Chondrocyte (in vitro differentiated cells): ENCODE data around the gene XPR1. TPM values are rescaled to one million over a fixed set of nuclear protein-coding genes. Genes with fewer than 3 reads are reported as not detected.

Experiments
- DNase-seq: peaks from one replicate; pipeline ENCODE4 v3.0.0; 2021; ENCODE audit warnings: mixed read lengths, low spot score
- H3K27ac Mint-ChIP-seq: one replicate; pipeline ENCODE4 v1.8.0; 2021; ENCODE audit warnings: mild to moderate bottlenecking, moderate library complexity, mixed read lengths; ENCODE audit not compliant: unreplicated experiment
- H3K27me3 Mint-ChIP-seq: 2 replicates; pipeline ENCODE4 v1.8.0; 2021; ENCODE audit warnings: low read depth, mixed read lengths
- H3K36me3 Mint-ChIP-seq: 2 replicates; pipeline ENCODE4 v1.8.0; 2021; ENCODE audit warnings: low read depth, mixed read lengths
- H3K4me1 Mint-ChIP-seq: 2 replicates; pipeline ENCODE4 v1.8.0; 2021; ENCODE audit warnings: low read depth, mild to moderate bottlenecking, mixed read lengths
- H3K4me3 Mint-ChIP-seq: one replicate; pipeline ENCODE4 v1.8.0; 2021; ENCODE audit warnings: mild to moderate bottlenecking, moderate library complexity, mixed read lengths; ENCODE audit not compliant: unreplicated experiment
- H3K9me3 Mint-ChIP-seq: 2 replicates; pipeline ENCODE4 v1.8.0; 2021; ENCODE audit warnings: low read depth, mixed read lengths
- total RNA-seq: library from RNA; stranded (reverse); gene quantifications from 3 replicates; pipeline ENCODE4 v1.2.1, GENCODE V29; 2021
- TF ChIP-seq, protein P1 (sequence below): fragments of 200-600 bp; sonication (generic); IDR thresholded peaks from 2 replicates; pipeline ENCODE4 v1.5.0; 2021; ENCODE audit warnings: antibody characterized with exemption, mild to moderate bottlenecking, moderate library complexity

XPR1 gene
- total RNA-seq, 1 donor from 2014 or later, result 24.9 TPM

- H3K36me3 Mint-ChIP-seq, result peaks cover 7% of the 10 kb centered on the region
- H3K27ac Mint-ChIP-seq, result no peak overlapping the region
- H3K4me1 Mint-ChIP-seq, result peaks cover 6% of the 10 kb centered on the region
- H3K9me3 Mint-ChIP-seq, result no peaks in the 10 kb centered on the region
- no peak overlapping the region for H3K4me3 Mint-ChIP-seq
- TF ChIP-seq, protein P1, sequence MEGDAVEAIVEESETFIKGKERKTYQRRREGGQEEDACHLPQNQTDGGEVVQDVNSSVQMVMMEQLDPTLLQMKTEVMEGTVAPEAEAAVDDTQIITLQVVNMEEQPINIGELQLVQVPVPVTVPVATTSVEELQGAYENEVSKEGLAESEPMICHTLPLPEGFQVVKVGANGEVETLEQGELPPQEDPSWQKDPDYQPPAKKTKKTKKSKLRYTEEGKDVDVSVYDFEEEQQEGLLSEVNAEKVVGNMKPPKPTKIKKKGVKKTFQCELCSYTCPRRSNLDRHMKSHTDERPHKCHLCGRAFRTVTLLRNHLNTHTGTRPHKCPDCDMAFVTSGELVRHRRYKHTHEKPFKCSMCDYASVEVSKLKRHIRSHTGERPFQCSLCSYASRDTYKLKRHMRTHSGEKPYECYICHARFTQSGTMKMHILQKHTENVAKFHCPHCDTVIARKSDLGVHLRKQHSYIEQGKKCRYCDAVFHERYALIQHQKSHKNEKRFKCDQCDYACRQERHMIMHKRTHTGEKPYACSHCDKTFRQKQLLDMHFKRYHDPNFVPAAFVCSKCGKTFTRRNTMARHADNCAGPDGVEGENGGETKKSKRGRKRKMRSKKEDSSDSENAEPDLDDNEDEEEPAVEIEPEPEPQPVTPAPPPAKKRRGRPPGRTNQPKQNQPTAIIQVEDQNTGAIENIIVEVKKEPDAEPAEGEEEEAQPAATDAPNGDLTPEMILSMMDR, result no peak
- DNase-seq, result no peak
- no peaks in the 10 kb centered on the region for H3K27me3 Mint-ChIP-seq
These were observed 254.5 kb downstream of the XPR1 start for GRCh38 chr1:180886338-180886737.

DNA sequence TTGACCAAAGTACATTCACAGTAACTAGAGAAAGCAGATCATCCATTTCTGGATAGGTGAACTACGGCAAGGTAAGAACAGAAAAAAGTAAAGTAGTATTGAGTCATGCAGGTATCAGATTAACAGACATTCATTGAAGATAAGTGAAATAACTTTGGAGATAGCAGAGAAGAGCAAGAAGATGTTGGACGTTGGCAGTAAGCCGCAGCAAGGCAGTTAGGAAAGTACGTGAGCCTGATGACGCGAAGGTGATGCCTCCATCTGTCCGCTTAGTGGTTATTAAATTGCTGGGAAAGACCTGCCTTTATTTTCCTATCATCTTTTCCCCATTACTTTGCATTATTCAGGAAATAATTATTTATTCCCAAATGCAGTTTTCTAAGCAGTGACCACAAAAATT is 256.0 kb downstream of the XPR1 start:
- H3K4me1 Mint-ChIP-seq, result no peaks in the 10 kb centered on the region
- H3K4me3 Mint-ChIP-seq, result no peak overlapping the region
- no peaks in the 10 kb centered on the region for H3K9me3 Mint-ChIP-seq
- TF ChIP-seq, protein P1, result no peak
- DNase-seq, result no peak
- no peaks in the 10 kb centered on the region for H3K27me3 Mint-ChIP-seq
- H3K27ac Mint-ChIP-seq, result no peak overlapping the region
- H3K36me3 Mint-ChIP-seq, result peaks cover 8% of the 10 kb centered on the region

GRCh38 chr1:180888870-180889269 is 257.0 kb downstream of the XPR1 start:
- TF ChIP-seq, protein P1, result no peak
- no peaks in the 10 kb centered on the region for H3K9me3 Mint-ChIP-seq
- no peak overlapping the region for H3K4me3 Mint-ChIP-seq
- no peaks in the 10 kb centered on the region for H3K4me1 Mint-ChIP-seq
- no peak for DNase-seq
- no peak overlapping the region for H3K27ac Mint-ChIP-seq
- H3K27me3 Mint-ChIP-seq, result no peaks in the 10 kb centered on the region
- H3K36me3 Mint-ChIP-seq, result peaks cover 6% of the 10 kb centered on the region

GRCh38 chr1:180889325-180889724 is 257.5 kb downstream of the XPR1 start:
- H3K27ac Mint-ChIP-seq, result no peak overlapping the region
- peaks cover 6% of the 10 kb centered on the region for H3K36me3 Mint-ChIP-seq
- no peaks in the 10 kb centered on the region for H3K27me3 Mint-ChIP-seq
- no peak for DNase-seq
- no peak overlapping the region for H3K4me3 Mint-ChIP-seq
- TF ChIP-seq, protein P1, result no peak
- no peaks in the 10 kb centered on the region for H3K9me3 Mint-ChIP-seq
- H3K4me1 Mint-ChIP-seq, result no peaks in the 10 kb centered on the region

GRCh38 chr1:180892272-180892671 is 260.4 kb downstream of the XPR1 start:
- H3K4me3 Mint-ChIP-seq, result no peak overlapping the region
- no peak for DNase-seq
- no peaks in the 10 kb centered on the region for H3K9me3 Mint-ChIP-seq
- H3K27me3 Mint-ChIP-seq, result no peaks in the 10 kb centered on the region
- no peak overlapping the region for H3K27ac Mint-ChIP-seq
- H3K36me3 Mint-ChIP-seq, result peaks cover 4% of the 10 kb centered on the region
- H3K4me1 Mint-ChIP-seq, result no peaks in the 10 kb centered on the region
- TF ChIP-seq, protein P1, result no peak
